Embryonic facial prominence (tissue), 1 donor: ENCODE measurements around the gene DTD1.

ENCODE experiments used
- DNase-seq: peaks from one replicate; pipeline ENCODE4 v3.0.0-alpha.2; 2016; ENCODE audit errors: extremely low spot score

DTD1 gene

DNA sequence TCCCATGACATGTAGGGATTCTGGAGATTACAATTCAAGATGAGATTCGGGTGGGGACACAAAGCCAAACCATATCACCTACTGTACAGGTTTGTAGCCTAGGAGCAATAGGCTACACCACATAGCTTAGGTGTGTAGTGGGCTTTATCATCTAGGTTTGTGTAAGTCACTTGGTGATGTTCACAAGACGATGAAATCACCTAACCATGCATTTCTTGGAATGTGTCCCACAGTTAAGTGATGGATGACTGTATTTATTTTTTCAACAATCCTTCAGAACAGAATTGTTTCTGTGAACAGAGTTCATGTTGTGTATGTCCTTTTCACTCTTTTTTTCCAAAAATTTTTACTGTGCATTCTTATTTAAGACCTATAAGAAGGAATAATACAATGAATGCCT is 76.1 kb downstream of the DTD1 start:
- DNase-seq, result no peak

DNA sequence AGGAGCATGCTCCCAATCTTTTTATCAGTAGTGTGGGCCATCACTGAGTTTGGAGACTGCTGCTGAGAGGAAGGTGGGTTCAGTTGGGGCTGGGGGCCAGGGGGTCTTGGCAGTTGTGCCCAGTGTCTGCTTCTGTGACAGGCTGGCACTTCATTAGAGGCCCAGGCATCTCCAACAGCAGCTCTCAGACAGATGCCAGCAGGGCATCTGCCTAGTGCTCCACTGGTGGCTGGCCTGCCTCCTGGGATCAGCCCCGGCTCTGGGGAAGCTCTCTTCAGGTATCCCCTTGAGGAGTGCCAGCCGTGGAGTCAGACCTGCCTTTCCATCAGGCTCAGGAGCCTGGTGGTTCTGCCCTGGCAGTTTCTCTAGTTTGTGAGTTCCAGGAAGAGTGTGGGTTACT is 77.3 kb downstream of the DTD1 start:
- DNase-seq, result no peak

DNA sequence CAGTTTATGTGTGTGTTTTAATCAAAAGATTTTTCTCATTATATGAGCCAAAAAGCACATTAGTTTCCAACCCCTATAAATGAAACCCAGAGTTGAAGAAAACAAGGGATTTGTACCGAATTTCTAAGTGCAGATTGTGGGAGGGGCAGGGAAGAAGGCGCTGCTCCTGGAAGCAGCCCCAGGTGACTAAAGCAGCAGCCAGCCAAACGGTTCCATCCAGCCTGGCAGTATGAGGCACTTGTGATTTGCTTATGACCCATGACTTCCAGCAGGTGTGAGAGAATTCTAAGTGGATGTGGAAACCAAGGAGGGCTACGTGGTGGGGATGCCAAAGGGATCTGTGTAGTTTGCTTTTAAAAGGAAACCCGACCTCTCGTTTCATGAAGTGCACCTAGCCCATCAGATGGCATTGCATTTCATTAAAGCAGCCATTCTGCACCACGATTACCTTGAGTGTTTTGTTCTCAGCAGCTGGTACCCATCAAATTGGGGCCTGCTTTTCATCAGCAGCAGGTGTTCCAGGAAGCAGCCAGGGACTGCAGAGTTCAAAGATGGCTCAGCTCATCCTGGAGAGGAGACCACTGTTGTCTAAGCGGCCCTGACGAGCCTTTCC is 79.1 kb downstream of the DTD1 start:
- no peak for DNase-seq

DNA sequence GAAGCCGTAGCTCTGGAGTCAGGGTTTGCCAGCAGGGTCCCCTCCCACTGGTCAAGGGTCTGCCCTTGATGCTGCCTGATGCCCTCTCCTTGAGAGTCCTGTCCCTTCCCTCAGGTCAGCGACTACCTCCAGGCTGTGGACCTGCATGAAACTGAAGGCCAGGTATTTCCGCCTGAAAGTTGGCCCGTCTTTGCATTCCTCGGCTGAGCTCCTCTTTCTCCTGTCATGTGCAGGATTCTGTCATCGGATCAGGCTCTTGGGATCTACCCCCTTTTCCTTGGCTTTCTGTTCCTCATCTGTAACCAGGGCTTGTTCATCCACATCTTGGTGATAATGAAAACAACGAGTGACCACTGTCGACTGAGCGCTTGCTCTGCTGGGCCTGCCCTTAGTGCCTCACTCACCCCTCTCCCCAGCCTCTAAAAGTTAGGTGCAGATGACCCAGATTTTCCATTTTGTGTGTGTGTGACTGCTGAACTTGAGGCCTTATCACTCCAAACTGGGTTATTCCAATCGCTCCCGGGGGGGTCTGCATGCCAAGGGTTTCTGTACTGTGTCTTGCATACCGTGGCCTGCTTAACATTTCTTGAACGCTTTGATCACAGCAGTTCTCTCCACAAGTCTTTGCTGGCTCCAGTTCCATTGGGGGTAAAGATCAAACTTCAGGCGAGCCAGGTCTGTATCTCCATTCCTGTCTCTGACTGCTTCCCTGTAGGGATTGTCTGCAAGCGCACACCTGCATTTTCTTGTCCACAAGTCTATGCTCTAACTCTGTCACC is 81.6 kb downstream of the DTD1 start:
- DNase-seq, result no peak

DNA sequence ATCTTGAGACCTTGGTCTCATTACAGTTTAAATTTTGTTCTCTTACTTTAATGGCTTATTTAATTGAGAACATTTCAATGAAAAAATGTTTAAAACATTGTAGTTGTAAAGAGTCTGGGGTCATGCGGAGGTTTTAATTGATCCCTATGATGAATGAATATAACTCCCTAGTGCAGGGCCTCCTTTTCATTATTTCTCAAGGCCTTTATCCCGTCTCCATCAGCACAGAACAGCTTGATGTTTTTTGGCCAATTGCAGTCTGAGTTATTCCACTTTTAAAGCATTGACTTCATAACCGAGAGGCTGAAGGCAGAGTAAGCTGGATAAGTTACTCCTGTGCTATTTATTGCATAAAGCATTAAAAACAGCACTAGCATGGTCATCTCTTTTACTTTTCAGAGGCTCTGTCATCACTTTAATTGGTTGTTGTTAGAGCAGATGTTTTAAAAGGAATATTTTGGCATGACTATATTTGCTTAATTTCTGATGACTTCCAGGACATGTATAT is 83.4 kb downstream of the DTD1 start:
- DNase-seq, result no peak

DNA sequence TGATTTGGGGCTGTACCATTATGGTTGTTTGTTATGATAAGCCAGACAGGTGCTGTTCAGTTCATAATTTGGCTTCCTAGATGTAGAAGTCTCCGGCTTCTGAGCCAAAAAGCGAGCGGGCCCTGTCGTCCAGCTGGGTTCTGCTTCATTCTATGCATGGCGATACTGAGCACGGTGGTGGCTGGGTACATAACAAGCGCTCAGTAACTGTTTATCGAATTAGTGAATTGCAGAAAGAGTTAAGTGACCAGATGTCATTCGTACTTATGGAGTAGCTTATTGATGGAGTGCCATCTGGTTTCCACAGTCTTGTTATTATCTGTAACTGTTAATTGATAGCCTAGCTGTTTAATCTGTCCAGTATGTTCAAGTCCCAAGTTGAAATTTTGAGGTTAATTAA is 85.0 kb downstream of the DTD1 start:
- DNase-seq, result no peak

DNA sequence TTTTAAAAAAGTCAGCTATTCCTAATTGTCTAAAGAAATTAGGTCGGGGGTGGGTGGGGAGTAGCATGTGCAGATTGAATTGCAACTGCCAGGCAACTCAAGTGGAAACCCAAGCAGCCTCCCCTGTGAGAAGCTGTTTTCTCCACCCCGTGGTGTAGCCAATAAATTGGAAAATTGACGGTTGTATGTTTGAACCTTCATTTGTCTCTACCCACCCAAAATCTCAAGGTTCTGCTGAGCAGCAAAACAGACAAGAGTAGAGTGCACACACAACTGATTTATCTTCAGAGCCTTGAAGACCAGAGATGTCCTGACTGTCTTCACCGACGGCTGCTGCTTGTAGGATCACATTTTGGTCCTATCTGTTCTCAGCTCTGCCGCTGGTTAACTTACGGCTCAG is 88.5 kb downstream of the DTD1 start:
- no peak for DNase-seq

DNA sequence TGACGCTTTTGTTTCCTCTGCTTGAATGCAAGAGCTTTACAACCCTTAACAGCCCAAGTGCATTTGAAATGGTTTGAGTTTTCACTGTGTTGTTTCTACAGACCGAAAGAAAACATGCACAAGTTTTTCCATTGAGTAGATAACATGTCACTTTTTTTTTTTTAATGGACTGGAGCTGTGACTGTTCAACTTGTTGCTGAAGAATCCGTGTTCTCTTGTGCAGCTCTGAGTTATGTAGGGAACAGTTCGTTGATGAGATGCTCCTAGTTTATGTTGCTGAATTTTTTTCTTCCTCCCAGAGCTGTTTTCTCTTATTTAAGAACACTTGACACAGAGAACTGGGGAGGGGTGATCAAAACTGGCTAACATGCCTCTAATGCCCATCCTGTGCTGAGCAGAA is 89.3 kb downstream of the DTD1 start:
- no peak for DNase-seq

DNA sequence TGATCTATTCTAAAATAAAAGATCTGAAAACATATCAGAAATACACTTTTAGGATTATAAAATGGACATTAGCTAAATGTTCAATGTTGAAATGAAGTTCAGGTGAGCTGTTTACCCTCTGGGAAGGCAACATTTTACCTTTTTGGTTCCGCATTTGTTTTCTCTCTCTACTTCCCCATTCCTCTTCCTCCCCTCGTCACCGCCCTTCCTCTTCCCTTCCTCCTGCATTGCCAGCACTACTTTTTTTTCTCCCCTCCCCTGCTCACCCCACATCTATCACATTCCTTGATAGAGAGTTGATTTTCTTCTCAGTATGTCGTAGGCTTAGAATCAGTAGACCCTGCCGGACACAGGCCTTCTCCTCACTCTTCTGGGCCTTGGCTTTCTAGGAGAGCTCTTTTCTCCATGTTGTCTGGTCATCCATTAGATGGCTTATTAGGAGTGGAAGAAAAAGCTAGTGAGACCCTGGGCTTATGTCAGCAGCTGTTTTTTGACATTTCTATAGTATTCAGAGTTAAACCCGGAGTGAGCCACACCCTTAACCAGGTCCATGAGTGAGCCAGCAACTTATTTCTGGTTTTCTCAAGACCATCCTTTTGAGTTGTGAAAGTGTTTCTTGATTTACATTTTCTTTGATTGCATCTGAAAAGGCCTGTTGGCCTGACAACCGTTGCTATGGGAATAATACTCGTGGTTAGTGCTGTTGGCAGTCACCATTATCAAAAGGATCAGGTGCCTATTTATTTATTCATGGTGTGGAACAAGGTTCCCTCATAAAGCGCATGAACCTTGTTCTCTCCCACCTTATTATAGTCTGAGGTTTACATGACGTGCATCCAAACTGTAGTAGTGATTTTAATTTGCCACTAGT is 90.9 kb downstream of the DTD1 start:
- DNase-seq, result no peak

DNA sequence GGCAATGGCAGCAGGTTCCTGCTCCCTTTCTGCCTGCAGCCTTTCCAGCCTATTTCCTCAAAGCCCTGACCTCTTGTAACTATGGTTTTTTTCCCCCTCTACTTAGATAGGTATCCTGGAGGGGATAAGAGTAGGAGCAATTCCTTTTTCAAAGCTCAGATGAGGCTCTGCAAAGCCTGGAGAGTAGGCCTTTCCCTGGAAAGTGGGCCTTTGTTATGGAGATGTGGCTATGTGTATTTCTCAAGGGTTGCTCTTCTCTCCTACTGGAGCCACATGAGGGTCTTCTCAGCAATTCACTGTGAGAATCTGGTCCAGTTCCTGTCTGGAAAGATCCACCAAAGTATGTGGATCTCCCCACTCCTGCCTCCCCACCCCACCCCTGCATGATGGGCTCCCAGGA is 96.0 kb downstream of the DTD1 start:
- no peak for DNase-seq

DNA sequence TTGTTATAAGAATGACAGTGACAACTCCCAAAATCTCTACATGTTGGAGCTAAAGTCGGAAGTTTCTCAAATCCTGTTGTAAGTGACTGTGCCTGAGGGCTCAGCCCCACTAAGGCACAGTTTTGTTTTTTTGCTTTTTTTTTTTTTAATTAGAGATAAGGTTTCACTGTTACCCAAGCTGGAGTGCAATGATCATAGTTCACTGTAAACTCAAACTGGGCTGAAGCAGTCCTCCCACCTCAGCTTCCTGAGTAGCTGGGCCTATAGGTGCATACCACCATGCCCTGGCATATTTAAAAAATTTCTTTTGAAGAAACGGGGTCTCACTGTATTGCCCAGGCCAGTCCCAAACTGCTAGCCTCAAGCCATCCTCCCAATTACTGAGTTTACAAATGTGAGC is 96.9 kb downstream of the DTD1 start:
- DNase-seq, result no peak

DNA sequence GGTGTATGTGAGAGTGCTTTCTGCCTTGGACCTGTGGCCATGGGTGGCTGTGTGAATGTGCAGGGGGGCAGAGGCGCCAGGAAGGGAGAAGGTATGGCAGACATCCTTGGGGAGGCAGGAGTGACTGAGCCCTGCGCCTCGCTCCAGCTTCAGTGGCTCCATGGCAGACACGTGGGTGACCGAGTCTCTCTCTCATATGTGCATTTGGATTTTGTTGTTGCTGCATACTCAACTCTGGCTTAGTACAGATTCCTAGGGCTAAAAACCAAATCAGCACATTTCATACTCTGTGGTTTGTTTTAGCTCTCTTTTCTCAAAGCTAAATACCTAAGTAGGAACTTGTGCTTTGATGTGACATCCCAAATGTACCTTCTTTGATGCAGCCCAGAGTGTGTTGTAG is 97.6 kb downstream of the DTD1 start:
- no peak for DNase-seq

DNA sequence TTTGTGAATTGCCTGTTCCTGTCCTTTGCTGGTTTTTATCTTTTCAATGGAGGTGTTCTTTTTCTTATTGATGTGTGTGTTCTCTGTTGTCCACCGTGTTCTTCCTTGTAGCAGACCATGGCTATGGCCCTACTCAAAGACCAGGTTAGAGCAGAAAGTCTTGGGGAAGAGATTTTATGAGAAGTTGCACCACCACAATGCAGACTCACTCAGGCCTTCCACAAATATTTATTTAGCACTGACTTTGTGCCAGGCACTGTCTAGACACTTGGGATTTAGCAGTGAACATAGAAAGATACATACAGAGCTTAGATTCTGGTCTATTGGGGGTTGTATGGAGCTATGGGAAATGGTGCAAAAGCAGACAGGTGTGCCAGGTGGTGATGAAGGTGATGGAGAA is 98.8 kb downstream of the DTD1 start:
- no peak for DNase-seq

DNA sequence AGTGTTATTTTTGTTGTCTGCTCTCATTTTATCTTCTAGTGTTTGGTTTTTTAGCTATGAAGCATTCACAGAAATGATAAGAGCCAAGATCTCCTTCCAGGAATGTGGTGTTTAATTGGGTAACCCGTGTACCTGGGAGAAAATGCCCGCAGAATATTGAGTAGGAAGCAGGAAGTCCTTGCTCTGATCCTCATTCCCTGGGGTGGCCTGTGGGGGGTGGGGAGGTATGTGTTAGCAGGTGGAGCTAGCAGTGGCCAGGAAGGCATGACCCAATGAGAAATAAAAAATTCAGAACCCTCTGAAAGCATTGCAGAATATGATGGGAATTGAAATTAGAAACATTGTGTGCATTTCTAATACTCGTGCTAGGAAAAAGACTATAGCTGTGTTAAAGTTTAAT is 100.8 kb downstream of the DTD1 start:
- no peak for DNase-seq

DNA sequence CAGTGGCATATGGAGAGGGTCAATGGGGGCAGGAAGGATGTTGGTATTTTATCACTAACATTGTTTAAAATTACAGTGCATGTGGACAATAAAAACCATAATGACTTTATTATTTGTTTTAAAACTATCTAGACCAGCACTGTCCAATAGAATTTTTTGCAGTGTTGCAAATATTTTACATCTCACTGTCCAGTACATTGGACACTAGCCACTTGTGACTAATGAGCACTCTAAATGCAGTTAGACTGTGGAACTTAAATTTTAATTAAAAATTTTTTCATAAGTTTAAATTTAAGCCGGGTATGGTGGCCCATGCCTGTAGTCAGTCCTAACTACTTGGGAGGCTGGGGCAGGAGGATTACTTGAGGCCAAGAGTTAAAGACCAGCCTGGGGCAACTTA is 101.7 kb downstream of the DTD1 start:
- DNase-seq, result no peak

DNA sequence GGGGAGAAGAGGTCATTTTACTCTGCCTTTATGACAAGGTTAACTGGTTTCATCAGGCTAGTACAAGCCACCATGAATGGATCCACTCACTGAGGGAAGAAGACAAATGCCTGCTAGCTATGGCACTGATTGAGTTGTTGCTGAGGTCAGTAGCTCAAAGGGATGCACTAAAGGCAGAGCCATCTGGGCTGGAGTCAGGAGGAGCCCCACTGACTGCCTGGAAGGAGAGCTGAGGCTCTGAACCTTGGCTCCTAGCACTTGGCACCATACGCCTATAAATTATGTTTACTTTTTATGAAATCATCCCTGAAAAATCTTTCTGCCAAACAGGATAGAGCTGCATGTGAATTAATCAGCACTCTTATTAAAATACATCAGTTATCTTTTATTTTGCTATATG is 104.6 kb downstream of the DTD1 start:
- DNase-seq, result no peak

DNA sequence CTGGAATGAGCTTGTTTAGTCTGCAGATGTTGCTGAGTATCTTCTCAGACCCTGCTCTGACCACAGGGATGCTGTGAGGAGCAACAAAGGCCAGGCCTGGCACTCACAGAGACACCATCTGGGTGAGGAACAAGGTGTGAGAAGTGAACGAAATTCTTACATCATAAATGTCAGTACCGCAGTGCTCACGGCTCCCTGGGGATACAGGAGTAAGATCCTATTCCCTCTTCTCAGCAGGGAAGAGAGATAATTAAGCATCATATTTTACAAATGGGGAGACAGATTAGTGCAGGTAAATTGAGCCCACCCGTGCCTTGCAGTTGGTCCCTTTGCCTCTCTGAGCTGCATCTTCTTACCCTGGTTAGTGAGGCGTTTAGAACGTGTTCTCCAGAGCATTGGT is 106.2 kb downstream of the DTD1 start:
- no peak for DNase-seq

DNA sequence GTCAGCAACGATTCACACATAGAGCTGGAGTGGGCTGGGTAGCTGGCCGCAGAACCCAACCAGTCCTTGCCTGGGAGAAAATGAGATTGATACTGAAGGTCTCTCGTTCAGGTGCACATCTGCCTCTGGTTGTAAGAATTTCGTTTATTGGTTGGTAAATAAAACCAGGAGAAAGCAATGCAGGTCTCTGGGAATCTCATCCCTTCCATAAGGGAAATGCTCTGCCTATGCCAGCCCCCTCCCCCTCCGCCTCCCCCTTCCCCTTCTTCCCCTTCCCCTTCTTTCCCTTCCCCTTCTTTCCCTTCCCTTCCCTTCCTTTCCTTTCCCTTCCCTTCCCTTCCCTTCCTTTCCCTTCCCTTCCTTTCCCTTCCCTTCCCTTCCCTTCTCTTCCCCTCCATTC is 107.3 kb downstream of the DTD1 start:
- no peak for DNase-seq

DNA sequence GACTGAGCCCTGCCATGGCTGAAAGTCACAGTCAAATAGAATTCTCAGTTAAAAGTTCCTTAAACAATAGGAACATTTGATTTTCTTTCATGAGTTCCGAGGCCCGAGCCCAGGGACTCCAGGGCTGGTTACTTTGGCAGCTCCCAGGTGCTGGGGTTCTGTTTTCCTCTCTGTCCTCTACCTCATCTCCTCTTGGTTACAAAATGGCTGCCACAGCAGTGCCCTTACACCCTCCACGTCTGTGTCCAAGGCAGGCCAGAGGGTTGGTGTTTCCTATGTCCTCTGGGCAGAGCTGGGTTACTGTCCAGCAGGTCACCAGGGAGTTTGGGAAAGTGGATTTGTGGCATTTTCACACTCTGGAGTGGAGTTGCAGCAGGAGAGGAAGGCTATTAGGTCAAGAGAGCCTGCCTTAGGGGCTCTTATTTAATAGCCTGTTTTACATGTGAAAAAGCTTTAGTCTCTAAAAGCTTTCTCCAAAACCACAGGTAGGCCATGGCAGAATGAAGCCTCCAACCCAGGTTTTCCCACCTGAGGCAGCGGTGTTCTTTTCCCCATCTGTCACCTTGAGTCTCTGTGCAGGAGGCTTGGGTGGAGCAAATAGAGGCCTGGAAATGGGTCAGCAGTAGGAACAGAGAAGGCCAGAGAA is 111.0 kb downstream of the DTD1 start:
- DNase-seq, result no peak

DNA sequence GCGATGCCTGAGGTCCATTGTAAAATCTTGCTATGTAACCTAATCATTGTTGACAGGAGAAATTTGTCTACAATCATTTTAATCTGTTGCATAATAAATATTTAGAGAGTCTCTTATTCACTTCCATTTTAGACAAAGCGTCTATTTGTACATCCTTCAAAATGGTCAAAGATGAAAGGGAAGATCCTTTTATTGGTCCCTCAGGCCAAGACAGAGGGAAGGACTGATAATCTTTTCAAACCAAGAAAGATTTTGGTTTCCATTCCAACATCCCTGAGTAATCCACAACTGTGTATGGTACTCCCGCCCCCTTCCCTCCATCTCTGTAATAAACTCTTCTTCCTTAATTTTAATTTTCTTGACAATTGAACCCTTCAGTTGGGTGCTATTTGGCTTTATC is 114.1 kb downstream of the DTD1 start:
- no peak for DNase-seq

DNA sequence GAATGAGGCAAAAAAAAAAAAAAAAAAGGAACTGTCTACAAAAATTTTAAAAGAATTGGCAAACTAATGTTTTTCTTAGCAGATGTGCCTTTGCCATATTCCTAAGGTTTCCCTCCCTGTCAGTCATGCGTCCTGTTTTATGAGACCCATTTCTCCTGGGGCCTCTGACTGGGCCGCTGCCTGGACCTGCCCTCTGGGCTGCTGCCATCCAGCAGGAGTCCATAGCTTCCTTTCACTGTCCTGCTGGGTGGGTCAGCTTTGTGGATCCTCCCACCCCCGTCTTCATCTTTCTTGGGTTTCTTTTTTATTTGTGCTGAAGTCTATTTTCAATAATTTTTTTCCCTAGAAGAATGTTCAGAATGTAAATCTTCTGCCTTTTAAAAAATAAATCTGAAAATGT is 114.9 kb downstream of the DTD1 start:
- no peak for DNase-seq

DNA sequence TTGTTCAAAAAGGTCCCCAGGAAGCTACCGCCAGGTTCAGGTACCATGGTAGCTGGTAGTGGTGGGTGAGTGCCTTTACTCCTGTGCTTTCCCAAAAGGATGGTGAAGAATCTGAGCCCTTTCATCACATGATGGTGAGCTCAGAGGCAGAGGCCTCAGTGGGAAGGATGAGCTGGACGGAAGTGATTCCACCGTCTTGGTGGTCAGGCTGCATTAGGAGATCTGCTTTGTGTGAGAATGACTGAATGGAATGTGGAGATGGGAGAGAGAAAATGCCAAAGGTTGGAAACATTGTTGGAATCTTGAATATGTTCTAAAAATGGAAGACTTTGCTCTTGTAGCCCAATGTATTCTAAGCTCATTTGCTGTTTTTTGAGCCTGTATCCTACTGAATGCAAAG is 117.6 kb downstream of the DTD1 start:
- no peak for DNase-seq
